Measurements from ENCODE around the gene RBM12. TPM values are rescaled to one million over a fixed set of nuclear protein-coding genes. Genes with fewer than 3 reads are reported as not detected.

Gene RBM12
- total and polyA plus RNA-seq, 4 donors: 9.5 to 75.0 (median 39.4) TPM

- H3K27ac ChIP-seq (ENCODE audit: low read depth in 1 of 2, low read length in 1 of 2): no peak overlapping the region
- WGBS, 2 donors: 92 to 95% methylated on average over 7 of the region's 7 CpGs
Observed at GRCh38 chr20:35700625-35701148, 36.0 kb upstream of the RBM12 start.

DNA sequence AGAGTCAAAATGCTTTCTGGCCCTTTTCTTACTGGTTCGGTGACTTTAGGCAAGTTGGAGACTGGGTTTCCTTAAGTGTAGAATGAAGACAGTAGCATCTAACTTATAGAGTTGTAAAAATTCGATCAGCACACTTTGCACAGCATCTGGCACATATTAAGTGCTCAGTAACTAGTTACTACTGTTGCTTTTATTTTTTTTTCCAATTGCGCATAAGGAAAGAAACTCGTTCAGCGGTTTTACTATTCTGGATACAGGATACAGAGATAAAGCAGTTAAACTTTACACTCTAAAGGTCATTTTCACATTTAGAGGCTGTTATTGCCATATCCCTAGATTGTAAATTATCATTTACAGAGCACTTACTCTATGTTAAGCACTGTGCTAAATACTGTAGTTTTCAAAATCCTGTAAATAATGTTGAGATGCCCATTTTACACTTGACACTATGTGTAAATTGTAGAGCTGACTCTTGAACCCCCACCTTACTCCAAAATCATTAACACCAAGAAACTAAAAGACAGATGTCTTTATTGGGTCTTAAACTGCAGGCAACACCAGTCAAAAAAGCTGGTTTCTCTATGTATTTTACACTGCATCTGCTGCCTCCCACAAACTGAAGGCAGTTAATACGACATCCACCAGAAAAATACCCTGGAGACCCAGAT lies 35.4 kb upstream of the RBM12 start:
- Histone ChIP-seq H3K4me1 (ENCODE audit: control insufficient read depth in 5 of 5, insufficient read depth in 5 of 5, low read length in 5 of 5) (peaks cover 0 to 16% (median 3%) of the 10 kb centered on the region in 5 donors), H3K4me3 (peak overlapping the region; percentile 90), H3K9me3 (ENCODE audit: control insufficient read depth in 4 of 4, insufficient read depth in 3 of 4, low read length in 3 of 4) (no peaks in the 10 kb centered on the region), H3K9ac (ENCODE audit: insufficient read depth in 1 of 2, low read length in 2 of 2) (peak overlapping the region; percentile 78 to 97), H3K27ac (ENCODE audit: low read depth in 1 of 2, low read length in 1 of 2) (peak overlapping the region; percentile 89 to 98), H3K27me3 (ENCODE audit: control insufficient read depth in 3 of 3, insufficient read depth in 3 of 3, low read length in 2 of 3) (no peaks in the 10 kb centered on the region), H3K36me3 (ENCODE audit: control insufficient read depth in 4 of 4, insufficient read depth in 4 of 4, low read length in 4 of 4) (peaks cover 7 to 30% (median 16%) of the 10 kb centered on the region in 4 donors)
- TF ChIP-seq, protein P1, sequence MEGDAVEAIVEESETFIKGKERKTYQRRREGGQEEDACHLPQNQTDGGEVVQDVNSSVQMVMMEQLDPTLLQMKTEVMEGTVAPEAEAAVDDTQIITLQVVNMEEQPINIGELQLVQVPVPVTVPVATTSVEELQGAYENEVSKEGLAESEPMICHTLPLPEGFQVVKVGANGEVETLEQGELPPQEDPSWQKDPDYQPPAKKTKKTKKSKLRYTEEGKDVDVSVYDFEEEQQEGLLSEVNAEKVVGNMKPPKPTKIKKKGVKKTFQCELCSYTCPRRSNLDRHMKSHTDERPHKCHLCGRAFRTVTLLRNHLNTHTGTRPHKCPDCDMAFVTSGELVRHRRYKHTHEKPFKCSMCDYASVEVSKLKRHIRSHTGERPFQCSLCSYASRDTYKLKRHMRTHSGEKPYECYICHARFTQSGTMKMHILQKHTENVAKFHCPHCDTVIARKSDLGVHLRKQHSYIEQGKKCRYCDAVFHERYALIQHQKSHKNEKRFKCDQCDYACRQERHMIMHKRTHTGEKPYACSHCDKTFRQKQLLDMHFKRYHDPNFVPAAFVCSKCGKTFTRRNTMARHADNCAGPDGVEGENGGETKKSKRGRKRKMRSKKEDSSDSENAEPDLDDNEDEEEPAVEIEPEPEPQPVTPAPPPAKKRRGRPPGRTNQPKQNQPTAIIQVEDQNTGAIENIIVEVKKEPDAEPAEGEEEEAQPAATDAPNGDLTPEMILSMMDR (IDR thresholded peaks at IDR 0.05; ENCODE audit: control extremely low read depth, extremely low read depth): no peak
- WGBS, 2 donors: 24 to 27% methylated on average over 6 of the region's 6 CpGs
- ATAC-seq (ENCODE audit: insufficient read depth, low FRiP score): no peak
- no peak for DNase-seq

More at GRCh38 chr20:35700625-35701148, 36.0 kb upstream of the RBM12 start:
- H3K36me3 ChIP-seq (ENCODE audit: control insufficient read depth in 4 of 4, insufficient read depth in 4 of 4, low read length in 4 of 4): peaks cover 9 to 32% (median 20%) of the 10 kb centered on the region in 4 donors
- H3K9ac ChIP-seq (ENCODE audit: insufficient read depth in 1 of 2, low read length in 2 of 2): no peak overlapping the region
- H3K4me3 ChIP-seq: no peak overlapping the region
- H3K9me3 ChIP-seq (ENCODE audit: control insufficient read depth in 4 of 4, insufficient read depth in 3 of 4, low read length in 3 of 4): no peaks in the 10 kb centered on the region
- no peaks in the 10 kb centered on the region for H3K27me3 ChIP-seq (ENCODE audit: control insufficient read depth in 3 of 3, insufficient read depth in 3 of 3, low read length in 2 of 3)
- DNase-seq (no peak), ATAC-seq (ENCODE audit: insufficient read depth, low FRiP score) (no peak)
- peaks cover 0 to 16% (median 3%) of the 10 kb centered on the region in 5 donors for H3K4me1 ChIP-seq (ENCODE audit: control insufficient read depth in 5 of 5, insufficient read depth in 5 of 5, low read length in 5 of 5)
- TF ChIP-seq, protein P1 (IDR thresholded peaks at IDR 0.05; ENCODE audit: control extremely low read depth, extremely low read depth): no peak

DNA sequence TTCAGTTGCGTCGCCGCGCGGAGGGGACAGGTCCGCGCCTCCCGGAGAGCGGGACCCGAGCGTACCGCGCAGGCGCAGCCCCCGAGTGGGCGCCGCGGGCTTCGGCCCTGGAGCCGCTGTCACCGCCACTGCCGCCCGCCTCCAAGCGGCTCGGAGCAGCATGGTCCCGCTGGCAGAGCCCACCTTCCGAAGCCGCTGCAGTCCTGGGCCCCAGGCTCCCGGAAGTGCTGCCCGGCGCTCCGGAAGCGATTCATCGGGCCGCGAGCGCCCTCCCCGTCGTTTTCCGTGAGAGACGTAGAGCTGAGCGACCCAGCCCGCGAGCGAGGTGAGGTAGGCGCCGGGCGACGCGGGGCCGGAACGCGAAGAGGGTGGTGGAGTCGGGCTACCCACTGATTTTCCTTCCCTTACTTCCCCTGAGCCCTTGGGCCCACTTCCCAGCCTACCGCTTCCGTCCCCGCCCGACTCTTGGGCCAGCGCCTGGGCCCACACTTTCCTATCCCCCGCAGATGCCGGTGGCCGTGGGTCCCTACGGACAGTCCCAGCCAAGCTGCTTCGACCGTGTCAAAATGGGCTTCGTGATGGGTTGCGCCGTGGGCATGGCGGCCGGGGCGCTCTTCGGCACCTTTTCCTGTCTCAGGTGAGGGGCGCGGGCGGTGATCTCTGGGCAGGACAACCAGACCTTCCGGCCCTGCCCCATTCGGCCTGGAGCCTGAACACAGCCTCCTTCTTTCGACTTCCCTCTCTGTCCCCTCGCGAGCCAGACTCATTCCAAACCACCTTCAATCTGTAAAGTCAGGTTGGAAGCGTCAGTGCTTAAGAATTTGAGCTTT lies 34.6 kb upstream of the RBM12 start, which contains the start of the genes NFS1 and ROMO1:
Gene NFS1, minus strand, starts transcription at position 226 of the 830 bp plus-strand sequence. Its CDS starts 64 bp downstream, at position 162.
Gene ROMO1, plus strand, starts transcription at position 279 of the 830 bp plus-strand sequence. Its CDS starts 228 bp downstream, at position 507.
- Histone ChIP-seq H3K4me1 (ENCODE audit: control insufficient read depth in 5 of 5, insufficient read depth in 5 of 5, low read length in 5 of 5) (peaks cover 0 to 16% (median 3%) of the 10 kb centered on the region in 5 donors), H3K9me3 (ENCODE audit: control insufficient read depth in 4 of 4, insufficient read depth in 3 of 4, low read length in 3 of 4) (no peaks in the 10 kb centered on the region), H3K27me3 (ENCODE audit: control insufficient read depth in 3 of 3, insufficient read depth in 3 of 3, low read length in 2 of 3) (no peaks in the 10 kb centered on the region), H3K27ac (ENCODE audit: low read depth in 1 of 2, low read length in 1 of 2) (peak within 1 kb of the TSS; percentile 89 to 98), H3K4me3 (peak within 1 kb of the TSS; percentile 90), H3K36me3 (ENCODE audit: control insufficient read depth in 4 of 4, insufficient read depth in 4 of 4, low read length in 4 of 4) (peaks cover 5 to 23% (median 10%) of the 10 kb centered on the region in 4 donors), H3K9ac (ENCODE audit: insufficient read depth in 1 of 2, low read length in 2 of 2) (peak within 1 kb of the TSS; percentile 78 to 97)
- ATAC-seq (ENCODE audit: insufficient read depth, low FRiP score) (peak; percentile 96), DNase-seq (peak; percentile 92 to 95 (median 93))
- TF ChIP-seq, protein P1 (IDR thresholded peaks at IDR 0.05; ENCODE audit: control extremely low read depth, extremely low read depth): peak; percentile 3
- 0 to 1% methylated on average over 67 to 81 of the region's 81 CpGs for WGBS, 2 donors

Data from lung (tissue), 12 donors.